GM18867 (cell line): ENCODE results near the gene TMEM129.
A peak's percentile ranks its signal among the peaks of the same experiment; 100 is the strongest.

Source experiments
- ATAC-seq: cut with Tn5 transposase; IDR thresholded peaks from one replicate; pipeline ENCODE4 v1.9.1; 2021; ENCODE audit warnings: mild to moderate bottlenecking, moderate library complexity; ENCODE audit not compliant: unreplicated experiment

Gene TMEM129

GRCh38 chr4:1758306-1759121 is 37.4 kb upstream of the TMEM129 start:
- no peak for ATAC-seq

GRCh38 chr4:1757836-1758235 is 36.7 kb upstream of the TMEM129 start:
- ATAC-seq = no peak

GRCh38 chr4:1756893-1757779 is 36.0 kb upstream of the TMEM129 start:
- no peak for ATAC-seq

- no peak for ATAC-seq
Observed at GRCh38 chr4:1756079-1756478, 35.0 kb upstream of the TMEM129 start.

GRCh38 chr4:1755297-1755696 is 34.2 kb upstream of the TMEM129 start:
- ATAC-seq = no peak

GRCh38 chr4:1754336-1754735 is 33.2 kb upstream of the TMEM129 start:
- ATAC-seq = no peak

- ATAC-seq = no peak
Observed at GRCh38 chr4:1753697-1754311, 32.7 kb upstream of the TMEM129 start.

GRCh38 chr4:1753294-1753696 is 32.2 kb upstream of the TMEM129 start:
- no peak for ATAC-seq

- no peak for ATAC-seq
Observed at GRCh38 chr4:1752284-1753041, 31.3 kb upstream of the TMEM129 start.

GRCh38 chr4:1751919-1752283 is 30.8 kb upstream of the TMEM129 start:
- no peak for ATAC-seq

GRCh38 chr4:1751155-1751918 is 30.2 kb upstream of the TMEM129 start:
- no peak for ATAC-seq

- no peak for ATAC-seq
Observed at GRCh38 chr4:1750381-1751154, 29.4 kb upstream of the TMEM129 start.

- no peak for ATAC-seq
Observed at GRCh38 chr4:1749826-1750225, 28.7 kb upstream of the TMEM129 start.

GRCh38 chr4:1749370-1749769 is 28.2 kb upstream of the TMEM129 start:
- ATAC-seq = no peak

GRCh38 chr4:1748465-1748995 is 27.4 kb upstream of the TMEM129 start:
- ATAC-seq = no peak

- ATAC-seq = no peak
Observed at GRCh38 chr4:1747603-1747967, 26.5 kb upstream of the TMEM129 start.

GRCh38 chr4:1746919-1747602 is 25.9 kb upstream of the TMEM129 start:
- ATAC-seq = no peak

- ATAC-seq = peak; percentile 54
Observed at GRCh38 chr4:1746265-1746691, 25.2 kb upstream of the TMEM129 start.

- no peak for ATAC-seq
Observed at GRCh38 chr4:1745697-1746096, 24.6 kb upstream of the TMEM129 start.
